WTC11 (cell line): ENCODE measurements around the gene TRIM2. TPM values are rescaled to one million over a fixed set of nuclear protein-coding genes. Genes with fewer than 3 reads are reported as not detected.

Experiments
- ATAC-seq: fragments of 200-7000 bp; cut with Tn5 transposase; 2 replicates; pipeline ENCODE4 v1.10.0; 2021; ENCODE audit warnings: mild to moderate bottlenecking, moderate library complexity
- CTCF ChIA-PET: fragments of 300-600 bp; sonication (Branson Sonifier 250); formaldehyde crosslinking; loops from one replicate; lab custom pipeline; 2021; ENCODE audit warnings: antibody characterized with exemption; lab: Charles Lee
- POLR2A ChIA-PET: fragments of 350-600 bp; sonication (Branson Sonifier 250); formaldehyde crosslinking; loops from one replicate; lab custom pipeline; 2021; ENCODE audit warnings: antibody characterized with exemption; lab: Charles Lee
- DNase-seq: peaks from one replicate; pipeline ENCODE4 v3.0.0; 2021; ENCODE audit warnings: low spot score
- H3K27ac Mint-ChIP-seq: 2 replicates; pipeline ENCODE4 v1.8.0; 2021; ENCODE audit warnings: mixed read lengths
- H3K27me3 Mint-ChIP-seq: 2 replicates; pipeline ENCODE4 v1.8.0; 2021; ENCODE audit warnings: low read depth, mild to moderate bottlenecking, moderate library complexity, mixed read lengths
- H3K36me3 Mint-ChIP-seq: 2 replicates; pipeline ENCODE4 v1.8.0; 2021; ENCODE audit warnings: mixed read lengths
- H3K4me1 Mint-ChIP-seq: 2 replicates; pipeline ENCODE4 v1.8.0; 2022; ENCODE audit warnings: mixed read lengths
- H3K4me3 Mint-ChIP-seq: 2 replicates; pipeline ENCODE4 v1.8.0; 2021; ENCODE audit warnings: mild to moderate bottlenecking, moderate library complexity, mixed read lengths
- H3K9me3 Mint-ChIP-seq: 2 replicates; pipeline ENCODE4 v1.8.0; 2021; ENCODE audit warnings: mixed read lengths
- ATF1 ChIP-seq: sonication (generic); formaldehyde crosslinking; IDR thresholded peaks from 2 replicates; pipeline ENCODE4 v1.8.1; 2023; ENCODE audit warnings: mild to moderate bottlenecking, moderate library complexity, missing genetic modification reagents
- CREM ChIP-seq: sonication (generic); formaldehyde crosslinking; IDR thresholded peaks from 2 replicates; pipeline ENCODE4 v1.8.1; 2022; ENCODE audit warnings: mild to moderate bottlenecking, missing genetic modification reagents, moderate library complexity
- ELF4 ChIP-seq: sonication (generic); formaldehyde crosslinking; IDR thresholded peaks from 2 replicates; pipeline ENCODE4 v1.8.1; 2022; ENCODE audit warnings: low read depth, mild to moderate bottlenecking, moderate library complexity, missing genetic modification reagents
- FOXK1 ChIP-seq: sonication (generic); formaldehyde crosslinking; IDR thresholded peaks from 2 replicates; pipeline ENCODE4 v1.8.0; 2022; ENCODE audit warnings: mild to moderate bottlenecking, moderate library complexity, missing genetic modification reagents
- FOXP1 ChIP-seq: sonication (generic); formaldehyde crosslinking; IDR thresholded peaks from 2 replicates; pipeline ENCODE4 v1.8.0; 2022; ENCODE audit warnings: missing genetic modification reagents, mild to moderate bottlenecking, moderate library complexity, borderline replicate concordance
- SMAD3 ChIP-seq: sonication (generic); formaldehyde crosslinking; IDR thresholded peaks from 2 replicates; pipeline ENCODE4 v1.8.0; 2022; ENCODE audit warnings: missing genetic modification reagents, mild to moderate bottlenecking, borderline replicate concordance
- SMAD4 ChIP-seq: sonication (generic); formaldehyde crosslinking; IDR thresholded peaks from 2 replicates; pipeline ENCODE4 v1.8.0; 2022; ENCODE audit warnings: mild to moderate bottlenecking, missing genetic modification reagents
- TEAD1 ChIP-seq: sonication (generic); formaldehyde crosslinking; IDR thresholded peaks from 2 replicates; pipeline ENCODE4 v1.8.0; 2022; ENCODE audit warnings: mild to moderate bottlenecking, missing genetic modification reagents
- ZNF219 ChIP-seq: sonication (generic); formaldehyde crosslinking; IDR thresholded peaks from 2 replicates; pipeline ENCODE4 v1.8.0; 2023; ENCODE audit warnings: missing genetic modification reagents, mild to moderate bottlenecking, borderline replicate concordance
- ZNF263 ChIP-seq: sonication (generic); formaldehyde crosslinking; IDR thresholded peaks from 2 replicates; pipeline ENCODE4 v1.8.1; 2022; ENCODE audit warnings: low read depth, mild to moderate bottlenecking, moderate library complexity, missing genetic modification reagents
- ZNF317 ChIP-seq: sonication (generic); formaldehyde crosslinking; IDR thresholded peaks from 2 replicates; pipeline ENCODE4 v1.8.1; 2023; ENCODE audit warnings: low read depth, mild to moderate bottlenecking, moderate library complexity, missing genetic modification reagents, borderline replicate concordance
- ZNF416 ChIP-seq: fragments of 250-450 bp; sonication (Bioruptor Pico); IDR thresholded peaks from 2 replicates; pipeline ENCODE4 v1.9.0; 2021; ENCODE audit warnings: mild to moderate bottlenecking, inconsistent platforms
- total RNA-seq: library from RNA; stranded (reverse); gene quantifications from 3 replicates; pipeline ENCODE4 v1.2.3, GENCODE V29; 2021
- TF ChIP-seq, protein P1 (sequence below): sonication (generic); formaldehyde crosslinking; IDR thresholded peaks from 2 replicates; pipeline ENCODE4 v1.8.0; 2022; ENCODE audit warnings: mild to moderate bottlenecking, missing genetic modification reagents
- TF ChIP-seq, protein P2 (sequence below): sonication (generic); formaldehyde crosslinking; conservative IDR thresholded peaks from 2 replicates; pipeline ENCODE4 v1.8.1; 2023; ENCODE audit warnings: mild to moderate bottlenecking, low read depth, missing genetic modification reagents, moderate library complexity
- TF ChIP-seq, protein P3 (sequence below): sonication (generic); formaldehyde crosslinking; IDR thresholded peaks from 2 replicates; pipeline ENCODE4 v1.8.0; 2022; ENCODE audit warnings: mild to moderate bottlenecking, missing genetic modification reagents
- TF ChIP-seq, protein P4 (sequence below): fragments of 250-450 bp; sonication (Bioruptor Pico); IDR thresholded peaks from 2 replicates; pipeline ENCODE4 v1.9.0; 2021; ENCODE audit warnings: mild to moderate bottlenecking
- TF ChIP-seq, protein P5 (sequence below): fragments of 250-450 bp; sonication (Bioruptor Pico); IDR thresholded peaks from 2 replicates; pipeline ENCODE4 v1.9.0; 2021; ENCODE audit warnings: mild to moderate bottlenecking, borderline replicate concordance
- TF ChIP-seq, protein P6 (sequence below): sonication (generic); formaldehyde crosslinking; IDR thresholded peaks from 2 replicates; pipeline ENCODE4 v1.8.0; 2022; ENCODE audit warnings: mild to moderate bottlenecking, missing genetic modification reagents
- TF ChIP-seq, protein P7 (sequence below): sonication (generic); formaldehyde crosslinking; IDR thresholded peaks from 2 replicates; pipeline ENCODE4 v1.8.0; 2023; ENCODE audit warnings: missing genetic modification reagents

TRIM2 gene
- total RNA-seq, 1 experiment from 2014 or later: 54.5 TPM

DNA sequence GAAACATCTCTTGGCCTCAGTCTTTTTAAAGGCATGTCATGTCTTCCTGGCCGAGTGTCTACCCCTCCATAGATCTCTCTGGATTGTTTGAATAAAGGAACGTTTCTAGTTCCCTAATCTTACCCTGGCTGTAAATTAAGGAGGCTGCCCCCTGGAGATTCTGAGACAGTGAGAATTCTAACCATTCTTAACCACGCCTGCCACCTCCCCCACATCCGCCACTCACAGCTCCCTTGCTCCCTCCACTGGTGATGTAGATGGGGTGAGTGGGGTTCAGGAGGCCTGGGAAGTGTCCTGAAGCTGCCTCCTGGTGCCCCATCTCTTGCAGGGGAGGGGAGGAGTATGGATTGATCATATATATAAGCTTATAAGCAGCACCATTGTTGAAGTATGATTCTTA is 48.0 kb upstream of the TRIM2 start:
- CTCF ChIA-PET: interaction anchor here (0.6 to 1.7 kb wide), 8 partner anchors 9 to 92 kb away, joined by 3 to 19 read pairs (median 4); partner anchors contain the start of gene TRIM2
- no peak overlapping the region for H3K27ac Mint-ChIP-seq
- ATAC-seq (peak; percentile 19), DNase-seq (peak; percentile 50)
- no peaks in the 10 kb centered on the region for H3K9me3 Mint-ChIP-seq
- POLR2A ChIA-PET: interaction anchor here (1.0 kb wide), 1 partner anchor 14 kb away, joined by 3 read pairs; no protein-coding TSS in a partner anchor
- H3K36me3 Mint-ChIP-seq: no peaks in the 10 kb centered on the region
- peaks cover 65% of the 10 kb centered on the region for H3K27me3 Mint-ChIP-seq
- TF ChIP-seq, protein P1, sequence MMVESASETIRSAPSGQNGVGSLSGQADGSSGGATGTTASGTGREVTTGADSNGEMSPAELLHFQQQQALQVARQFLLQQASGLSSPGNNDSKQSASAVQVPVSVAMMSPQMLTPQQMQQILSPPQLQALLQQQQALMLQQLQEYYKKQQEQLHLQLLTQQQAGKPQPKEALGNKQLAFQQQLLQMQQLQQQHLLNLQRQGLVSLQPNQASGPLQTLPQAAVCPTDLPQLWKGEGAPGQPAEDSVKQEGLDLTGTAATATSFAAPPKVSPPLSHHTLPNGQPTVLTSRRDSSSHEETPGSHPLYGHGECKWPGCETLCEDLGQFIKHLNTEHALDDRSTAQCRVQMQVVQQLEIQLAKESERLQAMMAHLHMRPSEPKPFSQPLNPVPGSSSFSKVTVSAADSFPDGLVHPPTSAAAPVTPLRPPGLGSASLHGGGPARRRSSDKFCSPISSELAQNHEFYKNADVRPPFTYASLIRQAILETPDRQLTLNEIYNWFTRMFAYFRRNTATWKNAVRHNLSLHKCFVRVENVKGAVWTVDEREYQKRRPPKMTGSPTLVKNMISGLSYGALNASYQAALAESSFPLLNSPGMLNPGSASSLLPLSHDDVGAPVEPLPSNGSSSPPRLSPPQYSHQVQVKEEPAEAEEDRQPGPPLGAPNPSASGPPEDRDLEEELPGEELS (CRISPR knock-in tag): no peak
- TF ChIP-seq, protein P2, sequence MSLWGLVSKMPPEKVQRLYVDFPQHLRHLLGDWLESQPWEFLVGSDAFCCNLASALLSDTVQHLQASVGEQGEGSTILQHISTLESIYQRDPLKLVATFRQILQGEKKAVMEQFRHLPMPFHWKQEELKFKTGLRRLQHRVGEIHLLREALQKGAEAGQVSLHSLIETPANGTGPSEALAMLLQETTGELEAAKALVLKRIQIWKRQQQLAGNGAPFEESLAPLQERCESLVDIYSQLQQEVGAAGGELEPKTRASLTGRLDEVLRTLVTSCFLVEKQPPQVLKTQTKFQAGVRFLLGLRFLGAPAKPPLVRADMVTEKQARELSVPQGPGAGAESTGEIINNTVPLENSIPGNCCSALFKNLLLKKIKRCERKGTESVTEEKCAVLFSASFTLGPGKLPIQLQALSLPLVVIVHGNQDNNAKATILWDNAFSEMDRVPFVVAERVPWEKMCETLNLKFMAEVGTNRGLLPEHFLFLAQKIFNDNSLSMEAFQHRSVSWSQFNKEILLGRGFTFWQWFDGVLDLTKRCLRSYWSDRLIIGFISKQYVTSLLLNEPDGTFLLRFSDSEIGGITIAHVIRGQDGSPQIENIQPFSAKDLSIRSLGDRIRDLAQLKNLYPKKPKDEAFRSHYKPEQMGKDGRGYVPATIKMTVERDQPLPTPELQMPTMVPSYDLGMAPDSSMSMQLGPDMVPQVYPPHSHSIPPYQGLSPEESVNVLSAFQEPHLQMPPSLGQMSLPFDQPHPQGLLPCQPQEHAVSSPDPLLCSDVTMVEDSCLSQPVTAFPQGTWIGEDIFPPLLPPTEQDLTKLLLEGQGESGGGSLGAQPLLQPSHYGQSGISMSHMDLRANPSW (CRISPR knock-in tag): no peak
- TF ChIP-seq, protein P3, sequence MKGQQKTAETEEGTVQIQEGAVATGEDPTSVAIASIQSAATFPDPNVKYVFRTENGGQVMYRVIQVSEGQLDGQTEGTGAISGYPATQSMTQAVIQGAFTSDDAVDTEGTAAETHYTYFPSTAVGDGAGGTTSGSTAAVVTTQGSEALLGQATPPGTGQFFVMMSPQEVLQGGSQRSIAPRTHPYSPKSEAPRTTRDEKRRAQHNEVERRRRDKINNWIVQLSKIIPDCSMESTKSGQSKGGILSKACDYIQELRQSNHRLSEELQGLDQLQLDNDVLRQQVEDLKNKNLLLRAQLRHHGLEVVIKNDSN: no peak
- no peak for TF ChIP-seq SMAD3 (CRISPR knock-in tag)
- no peak for TF ChIP-seq ZNF317 (CRISPR knock-in tag)
- TF ChIP-seq, protein P4, sequence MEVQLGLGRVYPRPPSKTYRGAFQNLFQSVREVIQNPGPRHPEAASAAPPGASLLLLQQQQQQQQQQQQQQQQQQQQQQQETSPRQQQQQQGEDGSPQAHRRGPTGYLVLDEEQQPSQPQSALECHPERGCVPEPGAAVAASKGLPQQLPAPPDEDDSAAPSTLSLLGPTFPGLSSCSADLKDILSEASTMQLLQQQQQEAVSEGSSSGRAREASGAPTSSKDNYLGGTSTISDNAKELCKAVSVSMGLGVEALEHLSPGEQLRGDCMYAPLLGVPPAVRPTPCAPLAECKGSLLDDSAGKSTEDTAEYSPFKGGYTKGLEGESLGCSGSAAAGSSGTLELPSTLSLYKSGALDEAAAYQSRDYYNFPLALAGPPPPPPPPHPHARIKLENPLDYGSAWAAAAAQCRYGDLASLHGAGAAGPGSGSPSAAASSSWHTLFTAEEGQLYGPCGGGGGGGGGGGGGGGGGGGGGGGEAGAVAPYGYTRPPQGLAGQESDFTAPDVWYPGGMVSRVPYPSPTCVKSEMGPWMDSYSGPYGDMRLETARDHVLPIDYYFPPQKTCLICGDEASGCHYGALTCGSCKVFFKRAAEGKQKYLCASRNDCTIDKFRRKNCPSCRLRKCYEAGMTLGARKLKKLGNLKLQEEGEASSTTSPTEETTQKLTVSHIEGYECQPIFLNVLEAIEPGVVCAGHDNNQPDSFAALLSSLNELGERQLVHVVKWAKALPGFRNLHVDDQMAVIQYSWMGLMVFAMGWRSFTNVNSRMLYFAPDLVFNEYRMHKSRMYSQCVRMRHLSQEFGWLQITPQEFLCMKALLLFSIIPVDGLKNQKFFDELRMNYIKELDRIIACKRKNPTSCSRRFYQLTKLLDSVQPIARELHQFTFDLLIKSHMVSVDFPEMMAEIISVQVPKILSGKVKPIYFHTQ: no peak
- no peak for TF ChIP-seq ZNF219 (CRISPR knock-in tag)
- TF ChIP-seq SMAD4 (CRISPR knock-in tag): no peak
- TF ChIP-seq ZNF416 (CRISPR knock-in tag): no peak
- no peak for TF ChIP-seq ZNF263 (CRISPR knock-in tag)
- TF ChIP-seq ATF1 (CRISPR knock-in tag): no peak
- TF ChIP-seq, protein P5, sequence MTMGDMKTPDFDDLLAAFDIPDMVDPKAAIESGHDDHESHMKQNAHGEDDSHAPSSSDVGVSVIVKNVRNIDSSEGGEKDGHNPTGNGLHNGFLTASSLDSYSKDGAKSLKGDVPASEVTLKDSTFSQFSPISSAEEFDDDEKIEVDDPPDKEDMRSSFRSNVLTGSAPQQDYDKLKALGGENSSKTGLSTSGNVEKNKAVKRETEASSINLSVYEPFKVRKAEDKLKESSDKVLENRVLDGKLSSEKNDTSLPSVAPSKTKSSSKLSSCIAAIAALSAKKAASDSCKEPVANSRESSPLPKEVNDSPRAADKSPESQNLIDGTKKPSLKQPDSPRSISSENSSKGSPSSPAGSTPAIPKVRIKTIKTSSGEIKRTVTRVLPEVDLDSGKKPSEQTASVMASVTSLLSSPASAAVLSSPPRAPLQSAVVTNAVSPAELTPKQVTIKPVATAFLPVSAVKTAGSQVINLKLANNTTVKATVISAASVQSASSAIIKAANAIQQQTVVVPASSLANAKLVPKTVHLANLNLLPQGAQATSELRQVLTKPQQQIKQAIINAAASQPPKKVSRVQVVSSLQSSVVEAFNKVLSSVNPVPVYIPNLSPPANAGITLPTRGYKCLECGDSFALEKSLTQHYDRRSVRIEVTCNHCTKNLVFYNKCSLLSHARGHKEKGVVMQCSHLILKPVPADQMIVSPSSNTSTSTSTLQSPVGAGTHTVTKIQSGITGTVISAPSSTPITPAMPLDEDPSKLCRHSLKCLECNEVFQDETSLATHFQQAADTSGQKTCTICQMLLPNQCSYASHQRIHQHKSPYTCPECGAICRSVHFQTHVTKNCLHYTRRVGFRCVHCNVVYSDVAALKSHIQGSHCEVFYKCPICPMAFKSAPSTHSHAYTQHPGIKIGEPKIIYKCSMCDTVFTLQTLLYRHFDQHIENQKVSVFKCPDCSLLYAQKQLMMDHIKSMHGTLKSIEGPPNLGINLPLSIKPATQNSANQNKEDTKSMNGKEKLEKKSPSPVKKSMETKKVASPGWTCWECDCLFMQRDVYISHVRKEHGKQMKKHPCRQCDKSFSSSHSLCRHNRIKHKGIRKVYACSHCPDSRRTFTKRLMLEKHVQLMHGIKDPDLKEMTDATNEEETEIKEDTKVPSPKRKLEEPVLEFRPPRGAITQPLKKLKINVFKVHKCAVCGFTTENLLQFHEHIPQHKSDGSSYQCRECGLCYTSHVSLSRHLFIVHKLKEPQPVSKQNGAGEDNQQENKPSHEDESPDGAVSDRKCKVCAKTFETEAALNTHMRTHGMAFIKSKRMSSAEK: no peak
- no peak for TF ChIP-seq FOXP1 (CRISPR knock-in tag)
- no peak for TF ChIP-seq ELF4 (CRISPR knock-in tag)
- no peak for TF ChIP-seq FOXK1
- no peak for TF ChIP-seq CREM (CRISPR knock-in tag)
- TF ChIP-seq, protein P6, sequence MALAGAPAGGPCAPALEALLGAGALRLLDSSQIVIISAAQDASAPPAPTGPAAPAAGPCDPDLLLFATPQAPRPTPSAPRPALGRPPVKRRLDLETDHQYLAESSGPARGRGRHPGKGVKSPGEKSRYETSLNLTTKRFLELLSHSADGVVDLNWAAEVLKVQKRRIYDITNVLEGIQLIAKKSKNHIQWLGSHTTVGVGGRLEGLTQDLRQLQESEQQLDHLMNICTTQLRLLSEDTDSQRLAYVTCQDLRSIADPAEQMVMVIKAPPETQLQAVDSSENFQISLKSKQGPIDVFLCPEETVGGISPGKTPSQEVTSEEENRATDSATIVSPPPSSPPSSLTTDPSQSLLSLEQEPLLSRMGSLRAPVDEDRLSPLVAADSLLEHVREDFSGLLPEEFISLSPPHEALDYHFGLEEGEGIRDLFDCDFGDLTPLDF (CRISPR knock-in tag): no peak
- TF ChIP-seq, protein P7, sequence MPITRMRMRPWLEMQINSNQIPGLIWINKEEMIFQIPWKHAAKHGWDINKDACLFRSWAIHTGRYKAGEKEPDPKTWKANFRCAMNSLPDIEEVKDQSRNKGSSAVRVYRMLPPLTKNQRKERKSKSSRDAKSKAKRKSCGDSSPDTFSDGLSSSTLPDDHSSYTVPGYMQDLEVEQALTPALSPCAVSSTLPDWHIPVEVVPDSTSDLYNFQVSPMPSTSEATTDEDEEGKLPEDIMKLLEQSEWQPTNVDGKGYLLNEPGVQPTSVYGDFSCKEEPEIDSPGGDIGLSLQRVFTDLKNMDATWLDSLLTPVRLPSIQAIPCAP (CRISPR knock-in tag): no peak
- no peak for TF ChIP-seq TEAD1 (CRISPR knock-in tag)
- H3K4me1 Mint-ChIP-seq: peaks cover 52% of the 10 kb centered on the region
- no peak overlapping the region for H3K4me3 Mint-ChIP-seq
